GM18508 (cell line): ENCODE measurements around the gene GPR180.

Source experiments
- ATAC-seq: cut with Tn5 transposase; IDR thresholded peaks from one replicate; pipeline ENCODE4 v1.9.1; 2021; ENCODE audit warnings: moderate number of reproducible peaks; ENCODE audit not compliant: insufficient read depth, unreplicated experiment

Gene GPR180

GRCh38 chr13:94640721-94641120, 39.1 kb downstream of the GPR180 start:
- ATAC-seq = no peak

GRCh38 chr13:94641409-94641941, 39.8 kb downstream of the GPR180 start:
- ATAC-seq = no peak

GRCh38 chr13:94646904-94647303, 45.2 kb downstream of the GPR180 start:
- ATAC-seq = no peak

GRCh38 chr13:94656176-94656575, 54.5 kb downstream of the GPR180 start:
- ATAC-seq = no peak

GRCh38 chr13:94656766-94657165, 55.1 kb downstream of the GPR180 start:
- peak; percentile 86 for ATAC-seq

- ATAC-seq = peak; percentile 9
Measured at GRCh38 chr13:94657167-94657566, 55.5 kb downstream of the GPR180 start.

GRCh38 chr13:94658926-94659597, 57.4 kb downstream of the GPR180 start:
- ATAC-seq = no peak

GRCh38 chr13:94659598-94659946, 57.9 kb downstream of the GPR180 start:
- ATAC-seq = no peak

GRCh38 chr13:94660695-94661326, 59.2 kb downstream of the GPR180 start:
- no peak for ATAC-seq

- no peak for ATAC-seq
Measured at GRCh38 chr13:94661406-94661805, 59.7 kb downstream of the GPR180 start.

GRCh38 chr13:94662274-94662945, 60.8 kb downstream of the GPR180 start:
- ATAC-seq = no peak

GRCh38 chr13:94664889-94665288, 63.2 kb downstream of the GPR180 start:
- no peak for ATAC-seq

GRCh38 chr13:94666065-94666464, 64.4 kb downstream of the GPR180 start:
- ATAC-seq = no peak

GRCh38 chr13:94667190-94667589, 65.5 kb downstream of the GPR180 start:
- ATAC-seq = no peak

GRCh38 chr13:94672400-94672799, 70.7 kb downstream of the GPR180 start:
- no peak for ATAC-seq

GRCh38 chr13:94673851-94674250, 72.2 kb downstream of the GPR180 start:
- no peak for ATAC-seq

GRCh38 chr13:94674609-94675348, 73.1 kb downstream of the GPR180 start:
- ATAC-seq = no peak

- ATAC-seq = no peak
Measured at GRCh38 chr13:94677799-94678198, 76.1 kb downstream of the GPR180 start.

GRCh38 chr13:94678845-94679244, 77.2 kb downstream of the GPR180 start:
- no peak for ATAC-seq

GRCh38 chr13:94679614-94680013, 78.0 kb downstream of the GPR180 start:
- no peak for ATAC-seq

- no peak for ATAC-seq
Measured at GRCh38 chr13:94682229-94682628, 80.6 kb downstream of the GPR180 start.
